Right forelimb (tissue), 1 donor: ENCODE results near the gene ZNF518B.

ENCODE experiments used
- DNase-seq: peaks from one replicate; pipeline ENCODE4 v3.0.0-alpha.2; 2018

Gene ZNF518B, protein sequence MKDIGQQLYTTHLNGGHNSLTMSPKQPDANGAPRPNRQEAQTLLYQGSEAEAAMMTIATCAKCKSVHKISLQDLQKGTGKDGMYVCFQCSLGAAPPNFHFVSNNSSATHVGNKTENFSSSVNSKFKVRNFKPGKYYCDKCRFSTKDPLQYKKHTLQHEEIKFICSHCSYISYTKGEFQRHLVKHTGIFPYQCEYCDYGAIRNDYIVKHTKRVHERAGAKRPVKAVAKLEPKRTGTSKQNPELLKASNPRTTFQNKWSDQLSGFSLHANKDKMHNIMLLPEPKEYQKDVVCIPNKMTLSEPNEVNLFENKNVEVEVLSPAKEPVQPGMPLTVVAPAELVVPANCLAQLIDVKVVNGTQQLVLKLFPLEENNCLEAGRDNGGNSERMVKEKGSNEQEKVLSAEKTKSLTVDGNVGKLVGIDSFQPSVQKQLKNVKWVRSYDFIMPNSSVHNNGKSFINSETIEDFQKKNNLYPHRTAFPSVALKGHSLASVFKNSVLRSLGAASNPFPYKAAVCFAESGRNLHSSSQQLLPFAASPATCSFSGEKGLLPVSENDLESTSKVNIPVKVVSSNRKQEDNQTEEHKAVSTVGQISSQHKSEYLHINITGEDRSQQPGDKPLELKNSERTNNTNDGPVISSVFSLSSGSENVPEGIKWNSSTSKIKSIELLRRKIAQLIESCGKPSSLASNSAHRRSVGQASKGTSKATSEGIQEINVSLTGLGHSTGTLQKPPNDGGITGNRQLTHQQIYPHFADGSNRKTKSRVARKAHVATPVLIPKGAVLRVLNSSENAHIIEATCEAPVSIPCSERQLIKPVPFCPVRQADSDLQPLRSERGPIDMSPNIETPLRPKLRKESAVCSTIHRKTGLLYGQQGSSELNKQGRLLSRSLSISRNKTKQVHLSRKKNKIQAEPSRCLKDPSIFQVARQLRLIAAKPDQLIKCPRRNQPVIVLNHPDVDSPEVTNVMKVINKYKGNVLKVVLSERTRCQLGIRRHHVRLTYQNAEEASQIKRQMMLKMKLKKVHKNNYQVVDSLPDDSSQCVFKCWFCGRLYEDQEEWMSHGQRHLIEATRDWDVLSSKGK

DNA sequence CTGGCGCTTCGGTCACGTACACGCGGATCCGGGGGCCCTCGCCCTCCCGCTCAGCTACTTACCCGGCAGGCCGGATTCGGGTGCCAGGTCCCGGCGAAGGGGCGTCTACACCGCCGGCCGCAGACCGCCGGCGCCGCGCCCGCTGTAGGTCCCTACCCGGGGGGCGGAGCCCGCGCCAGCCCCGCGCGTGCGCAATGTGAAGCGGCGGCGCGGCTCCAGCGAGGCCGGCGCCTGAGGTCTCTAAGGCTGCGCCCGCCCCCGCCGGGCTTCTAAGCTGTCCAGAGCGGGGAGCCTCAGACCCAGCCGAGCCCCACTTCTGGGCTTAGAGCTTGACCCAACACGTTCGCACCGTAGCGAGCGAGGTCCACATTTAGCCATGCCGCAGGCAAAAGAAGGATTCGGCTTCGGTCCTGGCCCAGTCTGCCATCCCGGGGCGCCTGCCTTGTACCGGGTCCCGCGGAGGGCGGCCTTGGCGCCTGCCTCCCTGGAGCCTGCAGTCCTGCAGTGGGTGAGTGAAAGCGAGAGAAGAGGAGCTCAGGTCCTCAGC is at the start of gene ZNF518B:
Gene ZNF518B, minus strand, starts transcription at position 172 of the 547 bp plus-strand sequence. CDS start 11,098 bp downstream, outside the sequence.
- DNase-seq = peak; percentile 85

DNA sequence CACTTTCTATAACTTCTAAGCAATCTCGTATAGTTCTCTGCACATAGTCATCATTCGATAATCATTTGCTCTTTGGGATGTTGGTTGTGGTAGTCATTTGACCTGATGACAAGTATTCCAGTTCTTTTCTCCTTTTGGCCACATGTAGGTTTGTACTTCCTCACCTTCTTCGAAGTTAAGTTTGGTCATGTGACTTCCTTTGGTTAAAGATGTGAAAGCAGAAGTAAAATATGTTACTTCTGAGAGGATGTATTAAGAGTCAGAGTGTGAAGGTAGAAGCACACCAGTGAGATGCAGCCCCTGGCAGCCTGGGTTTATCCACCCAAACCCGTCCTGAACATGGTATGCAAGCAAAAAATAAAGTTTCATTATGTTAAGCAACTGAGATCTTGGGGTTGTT is 48.9 kb upstream of the ZNF518B start:
- DNase-seq = no peak

DNA sequence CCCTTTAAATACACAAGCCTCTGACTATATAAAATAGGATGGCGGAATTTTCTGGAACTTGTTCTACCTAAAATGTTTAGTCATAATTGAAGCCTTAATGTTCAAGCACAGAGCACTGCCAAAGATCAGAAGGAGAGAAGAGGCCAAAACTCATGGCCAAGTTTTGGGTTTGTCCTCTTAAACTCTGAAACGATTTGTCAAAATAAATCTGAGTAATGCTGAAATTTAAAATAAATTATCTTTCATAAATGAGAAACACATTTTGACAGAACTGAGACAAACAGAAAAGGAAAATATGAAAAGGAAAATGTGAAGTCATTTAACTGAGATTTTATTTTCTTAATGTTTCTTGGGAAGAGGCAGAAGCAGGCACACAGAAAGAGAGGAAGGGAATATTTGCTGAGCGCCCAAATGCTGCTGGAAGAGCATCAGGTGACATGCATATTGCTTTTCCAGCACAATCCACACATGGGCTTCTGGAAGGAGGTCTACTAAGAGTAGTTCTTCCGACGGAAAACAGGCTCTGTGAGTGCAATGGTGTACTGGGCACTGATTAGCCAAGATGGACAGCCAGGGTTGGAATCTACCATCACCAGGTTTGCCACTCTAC is 47.4 kb upstream of the ZNF518B start:
- no peak for DNase-seq

DNA sequence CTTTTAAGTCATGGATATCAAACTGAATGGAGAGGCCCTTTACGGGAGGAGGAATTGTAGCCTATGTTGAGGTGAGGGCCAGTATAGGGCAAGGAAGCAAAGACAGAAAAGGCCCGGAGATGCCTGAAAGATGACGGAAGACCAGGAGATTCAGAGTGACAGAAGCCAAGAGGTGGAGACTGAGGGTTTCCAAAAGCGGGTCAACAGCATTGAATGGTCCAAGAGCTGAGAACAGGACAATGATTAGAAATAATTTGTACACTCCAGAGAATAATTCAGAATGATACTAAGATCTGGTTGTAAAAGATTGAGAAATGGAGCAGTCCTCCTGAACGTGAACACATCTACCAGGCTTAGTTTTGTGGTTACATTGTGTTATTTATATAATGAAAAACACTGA is 45.5 kb upstream of the ZNF518B start:
- DNase-seq = no peak

DNA sequence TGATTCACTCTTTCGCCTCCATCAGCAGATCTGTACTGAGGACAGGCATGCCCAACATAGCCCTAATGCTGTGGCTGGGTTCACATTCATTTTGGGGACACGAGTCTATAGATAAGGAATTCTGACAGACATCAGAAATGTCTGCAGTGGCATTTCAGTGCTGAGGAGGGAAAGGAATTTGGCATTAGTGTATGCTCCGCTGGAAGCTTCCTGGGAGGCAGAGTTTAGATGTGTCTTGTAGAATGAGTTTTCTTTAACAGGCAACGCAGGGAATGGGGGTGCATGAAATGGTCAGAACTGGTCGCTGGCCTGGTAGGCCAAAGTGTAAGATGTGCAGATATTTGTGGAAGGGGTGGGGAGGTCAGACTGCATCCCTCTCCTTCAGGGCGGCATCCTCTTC is 43.5 kb upstream of the ZNF518B start:
- DNase-seq = no peak

DNA sequence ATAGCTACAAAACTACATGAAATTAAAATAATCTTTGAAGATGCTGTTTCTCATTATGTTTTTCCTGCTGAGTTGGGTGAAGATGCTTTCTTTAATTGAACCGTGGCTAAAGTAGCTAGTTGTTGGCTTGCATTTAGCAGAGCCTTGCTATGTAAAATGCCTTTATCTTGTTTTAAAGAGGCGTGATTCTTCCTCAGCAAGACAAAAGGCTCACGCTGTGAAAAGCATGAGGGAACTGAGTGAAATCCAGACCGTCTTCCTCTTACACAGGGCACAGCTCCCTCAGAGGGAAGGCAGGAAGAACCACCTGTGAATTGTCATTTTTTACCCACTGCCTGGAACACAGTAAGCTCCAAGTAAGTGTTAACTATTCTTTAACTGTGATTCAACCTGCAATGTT is 39.0 kb upstream of the ZNF518B start:
- no peak for DNase-seq

DNA sequence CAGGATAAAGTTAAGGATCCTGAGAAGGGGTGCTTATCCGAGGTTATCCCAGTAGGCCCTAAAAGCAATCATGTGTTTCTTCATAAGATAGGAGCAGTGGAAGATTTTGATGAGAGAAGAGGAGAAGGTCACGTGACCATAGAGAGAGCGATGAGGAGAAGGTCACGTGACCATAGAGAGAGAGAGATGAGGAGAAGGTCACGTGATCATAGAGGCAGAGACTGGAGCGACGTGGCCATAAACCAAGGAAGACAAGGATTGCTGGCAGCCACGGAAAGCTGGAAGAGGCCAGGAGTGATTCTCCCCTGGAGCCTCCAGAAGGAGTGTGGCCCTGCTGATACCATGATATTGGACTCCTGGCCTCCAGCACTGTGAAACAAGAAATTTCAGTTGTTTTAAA is 38.4 kb upstream of the ZNF518B start:
- DNase-seq = no peak

DNA sequence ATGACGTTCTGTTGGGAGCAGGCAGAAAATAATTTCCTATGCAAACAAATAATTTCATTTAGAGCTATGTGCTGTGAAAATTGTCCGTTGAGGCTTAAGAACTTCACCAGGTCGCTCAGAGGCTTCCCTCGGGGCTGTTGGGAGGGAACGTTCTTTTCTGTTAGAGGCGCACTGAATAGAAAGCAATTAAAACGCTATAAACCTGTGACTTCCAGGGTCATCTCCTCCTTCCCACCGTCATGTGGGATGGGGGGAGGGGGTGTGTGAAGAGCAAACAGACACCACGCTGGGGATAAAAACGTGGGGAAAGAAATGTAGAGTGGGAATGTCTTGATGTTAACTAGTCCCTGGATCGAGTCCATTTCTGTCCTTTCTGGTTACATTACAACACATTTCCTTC is 35.2 kb upstream of the ZNF518B start:
- DNase-seq = no peak

DNA sequence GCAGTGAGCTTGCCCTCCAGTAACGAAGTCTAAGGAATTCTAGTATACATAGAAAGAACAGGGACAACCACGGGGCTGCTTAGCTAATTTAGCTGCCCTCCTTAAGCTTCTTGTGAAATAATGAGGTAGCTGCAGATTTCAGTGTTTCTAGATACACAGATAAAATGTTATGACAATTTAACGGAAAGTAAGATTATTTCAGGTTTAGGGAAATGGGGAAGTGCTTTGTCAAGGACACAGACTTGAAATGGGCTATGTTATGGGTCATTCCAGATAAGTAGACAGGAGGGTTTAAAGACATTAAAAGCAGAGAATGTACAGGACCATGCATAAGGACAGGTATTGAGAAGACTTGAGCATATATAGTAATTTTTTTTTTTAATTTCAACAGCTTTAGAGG is 34.2 kb upstream of the ZNF518B start:
- DNase-seq = no peak

DNA sequence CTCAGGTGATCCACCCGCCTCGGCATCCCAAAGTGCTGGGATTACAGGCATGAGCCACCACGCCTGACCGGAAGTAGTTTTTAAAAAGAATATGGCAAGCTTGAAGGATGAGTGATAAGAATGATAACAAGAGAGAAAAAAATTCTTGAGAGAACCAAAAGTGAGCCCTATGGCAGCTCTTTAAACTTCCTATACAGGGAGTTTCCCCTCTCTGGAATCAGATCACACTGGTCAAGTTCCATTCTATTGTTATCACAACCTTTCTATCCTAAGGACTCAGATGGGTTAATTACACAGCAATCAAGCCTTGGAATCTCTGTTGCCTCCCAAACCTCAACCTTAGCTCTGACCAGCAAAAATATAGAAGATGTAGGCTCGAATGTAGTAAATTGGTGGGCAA is 33.8 kb upstream of the ZNF518B start:
- DNase-seq = no peak

DNA sequence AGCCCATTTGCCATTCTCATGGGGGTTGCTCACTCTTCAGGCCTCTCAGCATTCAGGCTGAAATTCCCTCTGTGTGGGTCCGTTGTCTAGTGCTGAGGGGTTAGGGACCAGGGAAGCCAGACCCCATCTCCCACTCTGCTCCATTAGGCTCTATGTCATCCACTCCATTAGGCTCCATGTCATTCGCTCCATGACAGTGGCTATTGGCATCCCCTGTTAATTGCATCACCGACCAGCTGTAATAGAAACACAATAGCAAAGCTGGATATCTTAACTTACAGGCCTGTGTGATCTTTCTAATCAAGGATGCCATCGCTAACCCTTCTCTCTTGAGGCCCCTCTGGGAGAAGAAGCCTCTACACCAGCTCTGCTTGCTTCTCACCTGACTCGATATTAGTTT is 25.7 kb upstream of the ZNF518B start:
- DNase-seq = no peak

DNA sequence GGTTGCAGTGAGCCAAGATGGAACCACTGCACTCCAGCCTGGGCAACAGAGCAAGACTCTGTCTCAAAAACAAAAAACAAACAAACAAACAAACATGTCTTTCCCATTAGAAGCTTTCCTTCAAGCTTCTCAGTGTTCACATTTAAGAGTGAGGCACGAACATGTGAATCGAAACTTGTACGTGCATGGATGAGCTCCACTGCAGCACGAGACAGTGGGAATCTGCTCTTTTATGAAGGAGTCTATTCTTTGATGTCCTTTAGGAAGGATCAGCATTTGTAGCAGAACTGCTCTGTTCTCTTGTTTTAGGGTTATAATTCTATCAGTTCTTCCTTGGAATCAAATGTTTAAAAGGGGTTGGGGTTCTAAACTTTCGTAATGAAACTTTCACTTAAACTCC is 23.4 kb upstream of the ZNF518B start:
- no peak for DNase-seq

DNA sequence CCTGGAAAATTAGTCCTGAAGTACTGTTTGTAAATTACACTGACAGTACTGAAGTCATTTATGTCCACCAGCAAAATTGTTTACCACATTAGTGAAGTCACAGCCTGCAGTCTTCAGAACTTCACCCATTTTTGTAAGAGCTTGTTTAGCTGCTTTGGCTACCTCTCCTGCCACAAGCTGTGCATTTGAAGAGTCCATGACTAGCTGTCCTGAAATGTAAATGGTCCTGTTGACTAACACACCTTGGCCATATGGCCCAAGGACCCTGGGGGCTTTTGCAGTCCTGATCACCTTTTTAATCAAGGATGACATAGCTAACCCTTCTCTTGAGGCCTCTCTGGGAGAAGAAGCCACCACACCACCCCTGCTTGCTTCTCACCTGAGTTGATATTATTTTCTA is 21.4 kb upstream of the ZNF518B start:
- DNase-seq = no peak

DNA sequence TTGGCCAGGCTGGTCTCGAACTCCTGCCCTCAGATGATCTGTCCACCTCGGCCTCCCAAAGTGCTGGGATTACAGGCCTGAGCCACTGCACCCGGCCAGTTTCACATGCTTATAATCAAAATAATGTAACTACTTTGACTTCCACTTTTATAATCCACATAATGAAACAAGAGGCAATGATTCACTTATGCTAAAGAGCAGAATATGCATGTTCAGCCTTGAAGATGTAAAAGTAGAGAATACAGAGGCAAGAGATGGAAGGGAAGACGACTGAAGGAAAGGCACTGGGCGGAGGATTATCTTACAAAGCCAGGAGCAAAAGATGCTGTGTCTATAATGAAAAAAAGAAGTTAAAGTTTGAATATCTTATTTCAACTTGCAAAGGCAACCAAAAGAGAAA is 13.3 kb upstream of the ZNF518B start:
- DNase-seq = no peak

DNA sequence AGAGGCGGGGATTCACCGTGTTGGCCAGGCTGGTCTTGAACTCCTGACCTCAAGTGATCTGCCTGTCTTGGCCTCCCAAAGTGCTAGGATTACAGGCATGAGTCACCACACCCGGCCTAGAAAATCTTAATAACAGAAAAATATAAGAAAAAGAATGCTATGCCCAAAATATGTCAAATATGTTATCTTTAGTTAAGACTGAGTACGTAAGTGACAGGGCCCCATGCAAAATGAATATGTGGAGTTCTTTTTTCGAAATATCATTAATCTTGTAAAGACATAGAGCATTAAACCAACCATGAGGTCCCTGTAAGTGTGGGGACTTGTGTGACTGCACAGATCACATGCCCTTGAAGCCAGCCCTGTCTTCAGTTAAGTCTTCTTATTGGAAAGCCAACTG is 8.9 kb upstream of the ZNF518B start:
- DNase-seq = no peak

DNA sequence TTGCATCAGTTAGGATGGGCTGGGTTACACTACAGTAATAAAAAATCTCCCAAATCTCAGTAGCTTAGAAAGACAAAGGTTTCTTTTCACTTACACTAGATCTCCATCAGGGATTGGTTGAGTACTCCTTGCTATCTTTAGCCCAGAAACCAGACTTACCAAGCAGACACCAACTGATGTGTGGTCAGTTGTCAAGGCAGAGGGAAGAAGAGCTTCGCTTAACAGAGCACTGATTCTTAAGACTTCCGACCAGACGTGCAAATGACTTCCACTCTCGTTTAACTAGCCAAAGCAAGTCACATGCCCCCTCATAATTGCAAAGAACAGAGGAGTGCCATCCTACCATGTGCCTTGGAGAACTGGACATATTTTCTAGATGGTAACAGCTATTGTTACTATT is 5.7 kb upstream of the ZNF518B start:
- no peak for DNase-seq

DNA sequence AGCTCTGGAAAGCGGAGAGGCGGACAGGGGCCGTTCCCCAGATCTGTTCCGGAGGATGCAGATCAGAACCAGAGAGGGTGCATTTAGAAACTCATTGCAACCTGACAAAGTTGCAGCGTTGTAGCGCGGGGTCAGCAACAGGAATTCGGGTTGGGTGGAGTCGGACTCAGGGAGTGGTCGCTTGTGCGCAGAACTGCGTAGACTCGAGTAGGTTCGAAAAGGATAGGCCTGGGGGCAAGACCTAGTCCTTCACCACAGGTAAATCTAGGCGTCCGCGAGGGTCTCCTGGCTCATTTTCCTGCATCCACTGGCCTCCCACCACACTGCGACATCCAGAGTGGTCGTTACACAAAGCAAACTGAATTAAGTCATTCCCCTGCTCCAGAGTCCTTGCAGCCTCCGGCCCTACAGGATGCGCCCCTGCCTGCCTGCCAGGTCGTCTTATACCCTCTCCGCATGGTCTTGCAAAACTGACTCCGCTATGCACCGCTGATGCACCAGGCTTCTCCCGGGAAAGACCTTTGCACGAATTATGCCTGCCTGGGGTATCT is 4.7 kb upstream of the ZNF518B start:
- no peak for DNase-seq

DNA sequence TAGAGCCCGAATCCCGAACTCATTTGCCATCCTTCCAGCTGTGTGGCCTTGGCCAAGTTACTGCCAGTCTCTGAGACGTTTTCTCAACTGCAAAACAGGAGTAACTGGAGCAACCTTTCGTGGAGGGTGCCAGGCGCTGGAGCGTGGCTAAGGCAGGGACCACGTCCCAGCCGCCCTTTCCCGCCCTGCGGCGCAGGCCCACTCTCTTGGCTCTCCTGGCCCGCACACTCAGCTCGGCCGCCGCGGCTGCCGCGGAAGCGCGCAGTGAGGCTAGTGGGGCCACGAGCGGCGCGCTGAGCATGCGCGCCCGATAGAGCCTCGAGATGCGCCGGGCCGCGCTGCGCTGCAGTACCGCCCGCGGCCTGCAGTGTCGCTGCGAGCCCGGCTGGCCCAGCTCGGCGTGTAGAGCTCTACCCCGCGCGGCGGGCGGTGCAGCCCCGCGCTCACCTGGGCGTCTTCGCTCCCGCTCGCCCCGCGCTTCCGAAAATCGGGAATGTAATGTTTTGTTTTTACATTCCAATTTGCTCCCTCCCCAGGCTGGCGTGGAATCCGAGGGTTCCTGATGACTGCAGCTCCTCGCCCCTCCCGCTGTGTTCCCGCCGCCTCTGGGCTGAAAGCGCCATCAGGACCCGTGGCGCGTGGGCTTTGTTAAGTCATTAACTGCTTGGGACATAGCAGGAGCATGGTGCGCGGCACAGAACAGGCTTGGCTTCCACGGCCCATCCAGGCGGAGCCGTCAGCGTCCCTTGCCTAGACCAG is 4.0 kb upstream of the ZNF518B start:
- DNase-seq = peak; percentile 84

DNA sequence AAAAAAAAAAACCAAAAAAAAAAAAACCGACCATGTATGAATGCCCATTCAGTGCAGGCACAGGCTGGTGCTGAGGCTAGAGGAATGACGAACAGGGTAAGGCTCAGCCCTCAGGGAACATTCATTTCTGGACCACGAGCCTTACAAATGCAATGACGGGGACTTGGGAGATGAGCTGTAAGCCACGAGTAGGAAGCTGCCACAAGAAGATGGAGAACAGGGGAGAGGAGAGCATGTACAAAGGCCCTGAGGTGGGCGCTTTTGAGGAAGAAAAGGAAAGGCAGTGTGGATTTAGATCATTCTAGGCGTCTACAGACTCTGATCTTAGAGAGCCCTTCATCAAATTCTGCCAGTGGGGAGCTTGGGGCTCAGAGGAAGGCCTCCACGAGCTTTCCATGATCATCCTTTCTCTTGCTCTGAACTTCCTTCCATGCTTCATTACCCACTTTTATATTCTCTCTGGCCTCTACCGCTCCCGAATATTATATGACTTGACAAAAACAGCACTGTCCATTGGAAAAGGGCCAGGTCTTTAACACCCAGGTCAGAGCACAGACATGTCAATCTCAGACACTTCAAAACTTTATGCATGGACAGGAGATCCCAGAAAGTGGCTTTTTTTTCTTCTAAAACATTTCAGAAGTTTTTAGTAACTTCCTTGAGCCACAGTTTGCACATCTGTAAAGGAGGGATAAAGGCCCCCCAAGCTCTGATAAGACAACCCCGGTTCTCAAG is 3.3 kb upstream of the ZNF518B start:
- DNase-seq = no peak

DNA sequence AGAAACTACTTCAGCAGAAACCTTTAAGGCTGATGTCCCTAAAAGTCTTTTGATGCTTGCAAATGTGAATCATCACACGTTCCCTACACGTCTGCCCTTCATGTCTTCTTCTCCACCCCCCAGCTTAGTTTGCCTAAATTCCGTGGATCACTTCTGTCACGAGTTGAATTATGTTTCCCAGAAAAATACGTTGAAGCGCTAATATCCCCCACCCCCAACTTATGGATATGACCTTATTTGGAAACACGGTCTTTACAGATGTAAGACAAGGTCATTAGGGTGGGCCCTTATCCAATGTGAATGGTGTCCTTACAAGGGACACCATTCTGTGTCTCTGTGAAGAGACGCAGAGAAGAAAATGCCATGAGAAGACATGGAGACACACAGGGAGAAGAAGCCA is 2.1 kb upstream of the ZNF518B start:
- no peak for DNase-seq

DNA sequence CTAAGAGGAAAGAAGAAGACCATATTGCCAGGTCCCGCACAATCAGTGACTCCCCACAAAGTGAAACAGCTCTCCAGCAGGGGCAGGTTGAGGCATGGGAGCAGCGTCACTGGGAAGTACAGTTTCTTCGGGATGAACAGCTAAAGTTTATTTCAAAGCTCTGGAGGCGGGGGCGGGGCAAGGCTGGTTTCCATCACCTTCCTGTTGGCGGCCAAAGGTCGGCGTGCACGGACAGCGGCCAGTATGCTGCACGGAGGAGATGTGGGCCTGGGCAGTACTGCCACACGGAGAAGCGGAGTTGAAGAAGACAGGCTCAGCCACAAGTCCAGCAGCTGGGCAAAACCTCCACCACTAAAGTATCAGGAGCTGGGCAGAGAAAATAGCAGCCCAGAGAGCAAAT is 951 bp upstream of the ZNF518B start:
- DNase-seq = no peak
